GM12878 (cell line): ENCODE data around the gene CLN6.

Experiments used
- ASH2L ChIP-seq: fragments of 300-600, 200-600 bp; sonication (generic); IDR thresholded peaks from 2 replicates; pipeline ENCODE4 v1.6.1; 2017; ENCODE audit warnings: low read depth, mild to moderate bottlenecking, borderline replicate concordance
- CEBPB ChIP-seq, 2 experiments: fragments of 150-350 bp in 1 of 2; IDR thresholded peaks; 2 replicates each; pipeline ENCODE4 v1.6.1; 2012 to 2014; ENCODE audit warnings: low read depth in 2 of 2, low read length in 2 of 2, borderline replicate concordance in 1 of 2, inconsistent platforms in 1 of 2
- CHD4 ChIP-seq: fragments of 200-600 bp; sonication (generic); IDR thresholded peaks from 2 replicates; pipeline ENCODE4 v1.6.1; 2016; ENCODE audit warnings: mild to moderate bottlenecking
- FOXM1 ChIP-seq: IDR thresholded peaks from 2 replicates; pipeline ENCODE4 v1.6.1; 2012; ENCODE audit warnings: low read depth, mild to moderate bottlenecking, inconsistent platforms, low read length, moderate library complexity
- KLF5 ChIP-seq: fragments of 450-650 bp; IDR thresholded peaks from 2 replicates; pipeline ENCODE4 v1.6.1; 2014; ENCODE audit warnings: mild to moderate bottlenecking; ENCODE audit not compliant: partially characterized antibody
- MXI1 ChIP-seq: fragments of 150-350 bp; IDR thresholded peaks from 2 replicates; pipeline ENCODE4 v1.6.1; 2011; ENCODE audit warnings: low read depth, mild to moderate bottlenecking, inconsistent platforms, low read length, improper control_type of control experiment
- POLR2AphosphoS5 ChIP-seq: IDR thresholded peaks from 2 replicates; pipeline ENCODE4 v1.6.1; 2011; ENCODE audit warnings: mild to moderate bottlenecking, low read length, inconsistent platforms
- TF ChIP-seq, protein P1 (sequence below): fragments of 450-650 bp; IDR thresholded peaks from 2 replicates; pipeline ENCODE4 v1.6.1; 2017; ENCODE audit warnings: antibody characterized with exemption, mild to moderate bottlenecking, moderate library complexity
- TF ChIP-seq, protein P2 (sequence below): fragments of 450-650 bp; IDR thresholded peaks from 2 replicates; pipeline ENCODE4 v1.6.1; 2017; ENCODE audit warnings: mild to moderate bottlenecking, moderate library complexity
- TF ChIP-seq, protein P3 (sequence below): IDR thresholded peaks from 2 replicates; pipeline ENCODE4 v1.6.1; 2012; ENCODE audit warnings: mild to moderate bottlenecking, low read depth, low read length
- TF ChIP-seq, protein P4 (sequence below): fragments of 450-650 bp; IDR thresholded peaks from 2 replicates; pipeline ENCODE4 v1.6.1; 2017; ENCODE audit warnings: mild to moderate bottlenecking
- TF ChIP-seq, protein P5 (sequence below), 3 experiments: IDR thresholded peaks in 2 of 3; conservative IDR thresholded peaks in 1 of 3; 2 replicates each; pipeline ENCODE4 v1.5.1; 2011; ENCODE audit warnings: low read depth in 3 of 3, low read length in 3 of 3, mild to moderate bottlenecking in 3 of 3, control low read depth in 2 of 3, moderate library complexity in 2 of 3, inconsistent platforms in 1 of 3, mixed read lengths in 1 of 3; ENCODE audit not compliant: control insufficient read depth in 2 of 3, insufficient read depth in 1 of 3; ENCODE audit errors: extremely low read depth in 1 of 3

DNA sequence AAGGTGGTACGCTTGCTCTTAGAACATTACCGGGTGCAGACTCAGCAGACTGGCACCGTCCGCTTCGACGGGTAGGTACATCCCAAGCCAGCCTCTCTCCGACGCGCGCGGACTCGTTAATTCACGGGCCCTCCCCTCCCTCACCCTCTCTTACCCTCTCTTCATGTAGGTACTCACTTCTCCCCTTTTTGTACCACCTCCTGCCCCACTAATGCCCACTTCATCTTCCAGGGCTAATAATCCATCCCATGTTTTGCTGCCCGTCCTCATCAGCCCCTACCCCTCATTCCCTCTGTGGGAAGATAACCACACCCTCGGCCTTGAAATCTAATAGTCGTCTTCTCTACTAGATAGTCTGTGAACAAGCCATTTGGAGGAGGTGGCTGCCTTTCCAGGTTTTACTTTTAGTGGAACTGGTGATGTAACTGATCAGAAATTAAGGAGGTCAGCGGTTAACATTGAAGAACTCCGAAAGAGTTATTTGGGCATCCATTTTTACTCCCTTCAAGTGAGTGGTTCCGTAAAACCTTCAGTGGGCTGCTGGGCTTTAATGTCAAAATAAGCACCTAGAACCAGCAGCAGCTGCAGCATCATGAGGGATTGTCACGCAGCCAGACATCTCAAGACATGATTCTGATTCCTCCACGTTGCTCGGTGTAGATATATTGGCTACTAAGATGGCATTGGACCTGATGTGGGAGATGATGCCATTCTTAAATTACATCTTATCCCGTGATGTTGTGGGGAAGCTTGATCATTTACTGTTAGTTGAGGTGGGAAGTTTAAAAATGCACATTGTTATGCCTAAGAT, 49.3 kb upstream of the CLN6 start:
- TF ChIP-seq CHD4 (no peak), KLF5 (no peak), POLR2AphosphoS5 (no peak), MXI1 (no peak), CEBPB (IDR thresholded peaks at IDR 0.05; ENCODE audit: borderline replicate concordance in 1 of 2, low read depth in 2 of 2, low read length in 2 of 2) (no peak), ASH2L (no peak), FOXM1 (no peak)
- TF ChIP-seq, protein P1, sequence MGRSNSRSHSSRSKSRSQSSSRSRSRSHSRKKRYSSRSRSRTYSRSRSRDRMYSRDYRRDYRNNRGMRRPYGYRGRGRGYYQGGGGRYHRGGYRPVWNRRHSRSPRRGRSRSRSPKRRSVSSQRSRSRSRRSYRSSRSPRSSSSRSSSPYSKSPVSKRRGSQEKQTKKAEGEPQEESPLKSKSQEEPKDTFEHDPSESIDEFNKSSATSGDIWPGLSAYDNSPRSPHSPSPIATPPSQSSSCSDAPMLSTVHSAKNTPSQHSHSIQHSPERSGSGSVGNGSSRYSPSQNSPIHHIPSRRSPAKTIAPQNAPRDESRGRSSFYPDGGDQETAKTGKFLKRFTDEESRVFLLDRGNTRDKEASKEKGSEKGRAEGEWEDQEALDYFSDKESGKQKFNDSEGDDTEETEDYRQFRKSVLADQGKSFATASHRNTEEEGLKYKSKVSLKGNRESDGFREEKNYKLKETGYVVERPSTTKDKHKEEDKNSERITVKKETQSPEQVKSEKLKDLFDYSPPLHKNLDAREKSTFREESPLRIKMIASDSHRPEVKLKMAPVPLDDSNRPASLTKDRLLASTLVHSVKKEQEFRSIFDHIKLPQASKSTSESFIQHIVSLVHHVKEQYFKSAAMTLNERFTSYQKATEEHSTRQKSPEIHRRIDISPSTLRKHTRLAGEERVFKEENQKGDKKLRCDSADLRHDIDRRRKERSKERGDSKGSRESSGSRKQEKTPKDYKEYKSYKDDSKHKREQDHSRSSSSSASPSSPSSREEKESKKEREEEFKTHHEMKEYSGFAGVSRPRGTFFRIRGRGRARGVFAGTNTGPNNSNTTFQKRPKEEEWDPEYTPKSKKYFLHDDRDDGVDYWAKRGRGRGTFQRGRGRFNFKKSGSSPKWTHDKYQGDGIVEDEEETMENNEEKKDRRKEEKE = no peak
- TF ChIP-seq, protein P2, sequence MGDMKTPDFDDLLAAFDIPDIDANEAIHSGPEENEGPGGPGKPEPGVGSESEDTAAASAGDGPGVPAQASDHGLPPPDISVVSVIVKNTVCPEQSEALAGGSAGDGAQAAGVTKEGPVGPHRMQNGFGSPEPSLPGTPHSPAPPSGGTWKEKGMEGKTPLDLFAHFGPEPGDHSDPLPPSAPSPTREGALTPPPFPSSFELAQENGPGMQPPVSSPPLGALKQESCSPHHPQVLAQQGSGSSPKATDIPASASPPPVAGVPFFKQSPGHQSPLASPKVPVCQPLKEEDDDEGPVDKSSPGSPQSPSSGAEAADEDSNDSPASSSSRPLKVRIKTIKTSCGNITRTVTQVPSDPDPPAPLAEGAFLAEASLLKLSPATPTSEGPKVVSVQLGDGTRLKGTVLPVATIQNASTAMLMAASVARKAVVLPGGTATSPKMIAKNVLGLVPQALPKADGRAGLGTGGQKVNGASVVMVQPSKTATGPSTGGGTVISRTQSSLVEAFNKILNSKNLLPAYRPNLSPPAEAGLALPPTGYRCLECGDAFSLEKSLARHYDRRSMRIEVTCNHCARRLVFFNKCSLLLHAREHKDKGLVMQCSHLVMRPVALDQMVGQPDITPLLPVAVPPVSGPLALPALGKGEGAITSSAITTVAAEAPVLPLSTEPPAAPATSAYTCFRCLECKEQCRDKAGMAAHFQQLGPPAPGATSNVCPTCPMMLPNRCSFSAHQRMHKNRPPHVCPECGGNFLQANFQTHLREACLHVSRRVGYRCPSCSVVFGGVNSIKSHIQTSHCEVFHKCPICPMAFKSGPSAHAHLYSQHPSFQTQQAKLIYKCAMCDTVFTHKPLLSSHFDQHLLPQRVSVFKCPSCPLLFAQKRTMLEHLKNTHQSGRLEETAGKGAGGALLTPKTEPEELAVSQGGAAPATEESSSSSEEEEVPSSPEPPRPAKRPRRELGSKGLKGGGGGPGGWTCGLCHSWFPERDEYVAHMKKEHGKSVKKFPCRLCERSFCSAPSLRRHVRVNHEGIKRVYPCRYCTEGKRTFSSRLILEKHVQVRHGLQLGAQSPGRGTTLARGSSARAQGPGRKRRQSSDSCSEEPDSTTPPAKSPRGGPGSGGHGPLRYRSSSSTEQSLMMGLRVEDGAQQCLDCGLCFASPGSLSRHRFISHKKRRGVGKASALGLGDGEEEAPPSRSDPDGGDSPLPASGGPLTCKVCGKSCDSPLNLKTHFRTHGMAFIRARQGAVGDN = no peak
- TF ChIP-seq, protein P3, sequence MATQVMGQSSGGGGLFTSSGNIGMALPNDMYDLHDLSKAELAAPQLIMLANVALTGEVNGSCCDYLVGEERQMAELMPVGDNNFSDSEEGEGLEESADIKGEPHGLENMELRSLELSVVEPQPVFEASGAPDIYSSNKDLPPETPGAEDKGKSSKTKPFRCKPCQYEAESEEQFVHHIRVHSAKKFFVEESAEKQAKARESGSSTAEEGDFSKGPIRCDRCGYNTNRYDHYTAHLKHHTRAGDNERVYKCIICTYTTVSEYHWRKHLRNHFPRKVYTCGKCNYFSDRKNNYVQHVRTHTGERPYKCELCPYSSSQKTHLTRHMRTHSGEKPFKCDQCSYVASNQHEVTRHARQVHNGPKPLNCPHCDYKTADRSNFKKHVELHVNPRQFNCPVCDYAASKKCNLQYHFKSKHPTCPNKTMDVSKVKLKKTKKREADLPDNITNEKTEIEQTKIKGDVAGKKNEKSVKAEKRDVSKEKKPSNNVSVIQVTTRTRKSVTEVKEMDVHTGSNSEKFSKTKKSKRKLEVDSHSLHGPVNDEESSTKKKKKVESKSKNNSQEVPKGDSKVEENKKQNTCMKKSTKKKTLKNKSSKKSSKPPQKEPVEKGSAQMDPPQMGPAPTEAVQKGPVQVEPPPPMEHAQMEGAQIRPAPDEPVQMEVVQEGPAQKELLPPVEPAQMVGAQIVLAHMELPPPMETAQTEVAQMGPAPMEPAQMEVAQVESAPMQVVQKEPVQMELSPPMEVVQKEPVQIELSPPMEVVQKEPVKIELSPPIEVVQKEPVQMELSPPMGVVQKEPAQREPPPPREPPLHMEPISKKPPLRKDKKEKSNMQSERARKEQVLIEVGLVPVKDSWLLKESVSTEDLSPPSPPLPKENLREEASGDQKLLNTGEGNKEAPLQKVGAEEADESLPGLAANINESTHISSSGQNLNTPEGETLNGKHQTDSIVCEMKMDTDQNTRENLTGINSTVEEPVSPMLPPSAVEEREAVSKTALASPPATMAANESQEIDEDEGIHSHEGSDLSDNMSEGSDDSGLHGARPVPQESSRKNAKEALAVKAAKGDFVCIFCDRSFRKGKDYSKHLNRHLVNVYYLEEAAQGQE = no peak
- TF ChIP-seq, protein P4, sequence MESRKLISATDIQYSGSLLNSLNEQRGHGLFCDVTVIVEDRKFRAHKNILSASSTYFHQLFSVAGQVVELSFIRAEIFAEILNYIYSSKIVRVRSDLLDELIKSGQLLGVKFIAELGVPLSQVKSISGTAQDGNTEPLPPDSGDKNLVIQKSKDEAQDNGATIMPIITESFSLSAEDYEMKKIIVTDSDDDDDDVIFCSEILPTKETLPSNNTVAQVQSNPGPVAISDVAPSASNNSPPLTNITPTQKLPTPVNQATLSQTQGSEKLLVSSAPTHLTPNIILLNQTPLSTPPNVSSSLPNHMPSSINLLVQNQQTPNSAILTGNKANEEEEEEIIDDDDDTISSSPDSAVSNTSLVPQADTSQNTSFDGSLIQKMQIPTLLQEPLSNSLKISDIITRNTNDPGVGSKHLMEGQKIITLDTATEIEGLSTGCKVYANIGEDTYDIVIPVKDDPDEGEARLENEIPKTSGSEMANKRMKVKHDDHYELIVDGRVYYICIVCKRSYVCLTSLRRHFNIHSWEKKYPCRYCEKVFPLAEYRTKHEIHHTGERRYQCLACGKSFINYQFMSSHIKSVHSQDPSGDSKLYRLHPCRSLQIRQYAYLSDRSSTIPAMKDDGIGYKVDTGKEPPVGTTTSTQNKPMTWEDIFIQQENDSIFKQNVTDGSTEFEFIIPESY = no peak
- TF ChIP-seq, protein P5, sequence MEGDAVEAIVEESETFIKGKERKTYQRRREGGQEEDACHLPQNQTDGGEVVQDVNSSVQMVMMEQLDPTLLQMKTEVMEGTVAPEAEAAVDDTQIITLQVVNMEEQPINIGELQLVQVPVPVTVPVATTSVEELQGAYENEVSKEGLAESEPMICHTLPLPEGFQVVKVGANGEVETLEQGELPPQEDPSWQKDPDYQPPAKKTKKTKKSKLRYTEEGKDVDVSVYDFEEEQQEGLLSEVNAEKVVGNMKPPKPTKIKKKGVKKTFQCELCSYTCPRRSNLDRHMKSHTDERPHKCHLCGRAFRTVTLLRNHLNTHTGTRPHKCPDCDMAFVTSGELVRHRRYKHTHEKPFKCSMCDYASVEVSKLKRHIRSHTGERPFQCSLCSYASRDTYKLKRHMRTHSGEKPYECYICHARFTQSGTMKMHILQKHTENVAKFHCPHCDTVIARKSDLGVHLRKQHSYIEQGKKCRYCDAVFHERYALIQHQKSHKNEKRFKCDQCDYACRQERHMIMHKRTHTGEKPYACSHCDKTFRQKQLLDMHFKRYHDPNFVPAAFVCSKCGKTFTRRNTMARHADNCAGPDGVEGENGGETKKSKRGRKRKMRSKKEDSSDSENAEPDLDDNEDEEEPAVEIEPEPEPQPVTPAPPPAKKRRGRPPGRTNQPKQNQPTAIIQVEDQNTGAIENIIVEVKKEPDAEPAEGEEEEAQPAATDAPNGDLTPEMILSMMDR (IDR thresholded peaks at IDR 0.05 in 2 of 3, conservative IDR thresholded peaks at IDR 0.05 in 1 of 3; ENCODE audit: control insufficient read depth in 2 of 3, extremely low read depth in 1 of 3, insufficient read depth in 1 of 3, low read depth in 3 of 3, low read length in 3 of 3) = no peak
